GM19043 (cell line): Measurements from ENCODE around the gene ZNF883.

ENCODE experiments used
- ATAC-seq: cut with Tn5 transposase; IDR thresholded peaks from one replicate; pipeline ENCODE4 v1.9.1; 2021; ENCODE audit warnings: low read depth; ENCODE audit not compliant: unreplicated experiment

ZNF883 gene

GRCh38 chr9:112921549-112921948, 90.4 kb downstream of the ZNF883 start:
- ATAC-seq, result no peak

- no peak for ATAC-seq
These were observed 94.0 kb downstream of the ZNF883 start for GRCh38 chr9:112917987-112918362.

- no peak for ATAC-seq
These were observed 94.7 kb downstream of the ZNF883 start for GRCh38 chr9:112917047-112917986.

- no peak for ATAC-seq
These were observed 97.5 kb downstream of the ZNF883 start for GRCh38 chr9:112914524-112914923.

GRCh38 chr9:112913326-112913725, 98.7 kb downstream of the ZNF883 start:
- ATAC-seq, result no peak

GRCh38 chr9:112912636-112913035, 99.4 kb downstream of the ZNF883 start:
- ATAC-seq, result no peak

GRCh38 chr9:112911736-112912135, 100.3 kb downstream of the ZNF883 start:
- no peak for ATAC-seq
